ENCODE data around the gene GALK1. TPM values are rescaled to one million over a fixed set of nuclear protein-coding genes. Genes with fewer than 3 reads are reported as not detected.

The GALK1 gene
- total RNA-seq, 1 experiment from 2014 or later = 35.8 TPM

- TF ChIP-seq CTCF (IDR thresholded peaks at IDR 0.05) = no peak
- TF ChIP-seq REST (IDR thresholded peaks at IDR 0.05; ENCODE audit: insufficient read depth in 1 of 2, low read depth in 2 of 2, low read length in 1 of 2) = peak in 1 of 2 experiments; percentile 36; a peak in 1 of 4 replicates
- no peak for TF ChIP-seq SIN3A (IDR thresholded peaks at IDR 0.05; ENCODE audit: borderline replicate concordance, insufficient read depth, low read depth, low read length)
- TF ChIP-seq TCF7L2 (IDR thresholded peaks at IDR 0.05; ENCODE audit: low read depth, low read length) = no peak
- no peak for TF ChIP-seq POLR2AphosphoS5 (IDR thresholded peaks at IDR 0.05; ENCODE audit: low read depth, low read length)
- no peak overlapping the region for H3K27ac ChIP-seq (ENCODE audit: low read length)
- no peak overlapping the region for H3K4me3 ChIP-seq (ENCODE audit: low read depth in 2 of 2, low read length in 2 of 2)
- DNase-seq (ENCODE audit: low read depth, low spot score) (no peak), ATAC-seq (no peak)
- peaks cover 11% of the 10 kb centered on the region for H3K4me1 ChIP-seq (ENCODE audit: control insufficient read depth, insufficient read depth, low read length)
- no TSS peak for BruUV-seq (replicated peaks)
- CTCF ChIA-PET = no interaction called here
- intact Hi-C loops (cut with micrococcal nuclease; ENCODE audit: unreplicated experiment) (no loop called here), in situ Hi-C loops (cut with HindIII; ENCODE audit: low pct_unique_long_range_greater_than_20kb, low sequenced_read_pairs) (no loop called here)
- H3K9me3 ChIP-seq (ENCODE audit: control insufficient read depth, insufficient read depth, low read depth, low read length) = no peaks in the 10 kb centered on the region
- POLR2A ChIA-PET = no interaction called here
- no peaks in the 10 kb centered on the region for H3K36me3 ChIP-seq (ENCODE audit: control insufficient read depth, insufficient read depth, low read length)
- no peaks in the 10 kb centered on the region for H3K27me3 ChIP-seq (ENCODE audit: control insufficient read depth, insufficient read depth, low read length)
These were observed 10.4 kb downstream of the GALK1 start for GRCh38 chr17:75754378-75755204.

GRCh38 chr17:75753514-75754377, 11.2 kb downstream of the GALK1 start:
- POLR2A ChIA-PET = interaction anchor here (1.2 kb wide), 1 partner anchor 26 kb away, joined by 3 read pairs; no protein-coding TSS in a partner anchor
- no peaks in the 10 kb centered on the region for H3K36me3 ChIP-seq (ENCODE audit: control insufficient read depth, insufficient read depth, low read length)

More at GRCh38 chr17:75753514-75754377, 11.2 kb downstream of the GALK1 start:
- intact Hi-C loops (cut with micrococcal nuclease; ENCODE audit: unreplicated experiment) (no loop called here), in situ Hi-C loops (cut with HindIII; ENCODE audit: low pct_unique_long_range_greater_than_20kb, low sequenced_read_pairs) (no loop called here)
- CTCF ChIA-PET = interaction anchor here (0.6 kb wide), 1 partner anchor 94 kb away, joined by 3 read pairs; no protein-coding TSS in a partner anchor
- no peaks in the 10 kb centered on the region for H3K27me3 ChIP-seq (ENCODE audit: control insufficient read depth, insufficient read depth, low read length)
- TF ChIP-seq TCF7L2 (IDR thresholded peaks at IDR 0.05; ENCODE audit: low read depth, low read length) (no peak), SIN3A (IDR thresholded peaks at IDR 0.05; ENCODE audit: borderline replicate concordance, insufficient read depth, low read depth, low read length) (no peak), CTCF (IDR thresholded peaks at IDR 0.05) (no peak; the same call in 1 of the 2 replicates), POLR2AphosphoS5 (IDR thresholded peaks at IDR 0.05; ENCODE audit: low read depth, low read length) (no peak)
- H3K4me1 ChIP-seq (ENCODE audit: control insufficient read depth, insufficient read depth, low read length) = peaks cover 11% of the 10 kb centered on the region
- no peak for DNase-seq (ENCODE audit: low read depth, low spot score)
- ATAC-seq = no peak
- no peaks in the 10 kb centered on the region for H3K9me3 ChIP-seq (ENCODE audit: control insufficient read depth, insufficient read depth, low read depth, low read length)
- no TSS peak for BruUV-seq (replicated peaks)
- peak overlapping the region in 1 of 2 experiments; percentile 12; a peak in 1 of 4 replicates for H3K4me3 ChIP-seq (ENCODE audit: low read depth in 2 of 2, low read length in 2 of 2)
- H3K27ac ChIP-seq (ENCODE audit: low read length) = no peak overlapping the region

Measured in Panc1 (cell line).